NT2/D1 (cell line): Measurements from ENCODE around the gene CSNK2A1.

Experiments
- DNase-seq: peaks from one replicate; pipeline ENCODE4 v3.0.0-alpha.2; 2011; ENCODE audit warnings: low read depth, low spot score
- H3K27me3 ChIP-seq: 2 replicates; pipeline ENCODE4 v1.6.0; 2011; ENCODE audit warnings: mild to moderate bottlenecking; ENCODE audit not compliant: insufficient read length, insufficient read depth
- H3K36me3 ChIP-seq: 2 replicates; pipeline ENCODE4 v1.6.1; 2011; ENCODE audit warnings: mild to moderate bottlenecking, low read length, mixed read lengths; ENCODE audit not compliant: insufficient read depth, insufficient read length
- H3K4me1 ChIP-seq: 2 replicates; pipeline ENCODE4 v1.5.1; 2011; ENCODE audit not compliant: insufficient read depth, insufficient read length
- H3K4me3 ChIP-seq: 2 replicates; pipeline ENCODE4 v1.5.1; 2011; ENCODE audit warnings: low read depth; ENCODE audit not compliant: insufficient read length
- H3K9ac ChIP-seq: 2 replicates; pipeline ENCODE4 v1.6.0; 2011; ENCODE audit warnings: low read depth; ENCODE audit not compliant: insufficient read length
- H3K9me3 ChIP-seq: 2 replicates; pipeline ENCODE4 v1.5.1; 2011; ENCODE audit warnings: mild to moderate bottlenecking, low read length; ENCODE audit not compliant: insufficient read depth
- SUZ12 ChIP-seq: IDR thresholded peaks from 2 replicates; pipeline ENCODE4 v1.6.1; 2011; ENCODE audit not compliant: insufficient read length, insufficient read depth; ENCODE audit errors: extremely low read depth
- YY1 ChIP-seq: IDR thresholded peaks from 2 replicates; pipeline ENCODE4 v1.6.1; 2011; ENCODE audit not compliant: insufficient read length, insufficient read depth
- ZNF274 ChIP-seq: IDR thresholded peaks from 2 replicates; pipeline ENCODE4 v1.6.1; 2011; ENCODE audit warnings: mild to moderate bottlenecking, low read depth, low read length

Gene CSNK2A1

DNA sequence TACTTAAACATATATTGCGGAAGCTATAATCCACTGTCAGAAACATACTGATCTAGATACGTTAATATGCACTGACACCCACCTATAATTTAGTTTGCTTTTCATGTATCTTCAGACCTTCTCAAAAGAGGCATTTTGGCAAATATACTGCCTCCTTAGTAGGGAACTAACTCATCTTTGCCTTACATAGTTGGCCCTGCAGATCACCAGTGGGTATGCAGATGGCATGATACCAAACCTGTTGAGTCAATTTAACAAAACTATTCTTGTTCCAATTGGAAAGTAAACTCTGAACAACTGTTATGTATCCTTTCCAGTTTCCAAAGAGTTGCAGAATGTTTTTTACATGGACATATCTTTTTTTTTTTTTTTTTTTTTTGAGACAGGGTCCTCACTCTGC lies 45.6 kb downstream of the CSNK2A1 start:
- H3K36me3 ChIP-seq: peaks cover 78% of the 10 kb centered on the region
- no peak overlapping the region for H3K4me3 ChIP-seq
- H3K9me3 ChIP-seq: no peaks in the 10 kb centered on the region
- DNase-seq: no peak
- H3K9ac ChIP-seq: no peak overlapping the region
- no peaks in the 10 kb centered on the region for H3K4me1 ChIP-seq
- TF ChIP-seq ZNF274: no peak
- no peak for TF ChIP-seq YY1
- no peak for TF ChIP-seq SUZ12
- no peaks in the 10 kb centered on the region for H3K27me3 ChIP-seq

DNA sequence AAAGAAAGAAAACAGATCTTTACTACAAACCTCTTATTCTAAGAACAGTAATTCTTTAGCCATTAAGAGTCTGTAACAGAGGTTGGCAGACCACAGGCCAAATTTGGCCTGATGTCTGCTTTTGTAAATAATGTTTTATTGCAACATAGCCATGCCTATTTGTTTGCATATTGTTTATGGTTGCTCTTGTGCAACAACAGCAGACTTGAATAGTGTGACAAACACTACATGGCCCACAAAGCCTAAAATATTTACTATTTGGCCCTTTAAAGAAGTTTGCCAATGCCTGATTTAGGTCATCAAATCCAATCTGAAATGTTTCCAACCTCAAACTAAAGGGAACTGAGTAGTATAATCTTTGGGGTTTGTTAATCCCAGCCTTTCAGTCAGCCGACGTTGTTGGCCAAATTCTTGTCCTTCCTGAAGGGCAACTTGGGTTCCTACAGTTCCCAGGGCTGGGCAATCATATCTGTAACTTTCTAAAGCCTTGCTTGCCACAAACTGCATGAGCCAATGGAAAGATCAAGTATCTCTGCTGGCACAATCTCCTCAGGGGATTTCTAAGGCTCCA lies 47.4 kb downstream of the CSNK2A1 start:
- no peak overlapping the region for H3K4me3 ChIP-seq
- DNase-seq: no peak
- no peaks in the 10 kb centered on the region for H3K4me1 ChIP-seq
- no peaks in the 10 kb centered on the region for H3K27me3 ChIP-seq
- TF ChIP-seq ZNF274: no peak
- no peak for TF ChIP-seq YY1
- no peak for TF ChIP-seq SUZ12
- peaks cover 77% of the 10 kb centered on the region for H3K36me3 ChIP-seq
- no peaks in the 10 kb centered on the region for H3K9me3 ChIP-seq
- H3K9ac ChIP-seq: no peak overlapping the region

DNA sequence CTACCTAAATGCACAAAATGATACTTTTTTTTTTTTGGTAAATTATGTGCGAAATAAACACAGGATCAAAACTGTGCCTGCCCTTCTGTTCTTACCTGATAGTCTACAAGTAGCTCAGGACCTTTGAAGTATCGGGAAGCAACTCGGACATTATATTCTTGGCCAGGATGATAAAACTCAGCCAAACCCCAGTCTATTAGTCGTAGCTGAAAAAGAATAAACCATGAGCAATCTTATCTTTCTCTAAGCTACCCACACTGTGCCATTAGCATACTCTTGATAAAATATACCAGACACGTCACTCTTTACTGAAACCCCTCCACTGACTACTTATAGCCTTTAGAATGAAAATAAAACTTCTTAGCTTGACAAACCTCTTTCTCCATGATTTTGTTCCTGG lies 51.4 kb downstream of the CSNK2A1 start:
- peaks cover 78% of the 10 kb centered on the region for H3K36me3 ChIP-seq
- H3K27me3 ChIP-seq: no peaks in the 10 kb centered on the region
- no peak for TF ChIP-seq YY1
- no peak for TF ChIP-seq ZNF274
- no peak for TF ChIP-seq SUZ12
- no peak overlapping the region for H3K4me3 ChIP-seq
- no peaks in the 10 kb centered on the region for H3K9me3 ChIP-seq
- no peak for DNase-seq
- no peak overlapping the region for H3K9ac ChIP-seq
- no peaks in the 10 kb centered on the region for H3K4me1 ChIP-seq

DNA sequence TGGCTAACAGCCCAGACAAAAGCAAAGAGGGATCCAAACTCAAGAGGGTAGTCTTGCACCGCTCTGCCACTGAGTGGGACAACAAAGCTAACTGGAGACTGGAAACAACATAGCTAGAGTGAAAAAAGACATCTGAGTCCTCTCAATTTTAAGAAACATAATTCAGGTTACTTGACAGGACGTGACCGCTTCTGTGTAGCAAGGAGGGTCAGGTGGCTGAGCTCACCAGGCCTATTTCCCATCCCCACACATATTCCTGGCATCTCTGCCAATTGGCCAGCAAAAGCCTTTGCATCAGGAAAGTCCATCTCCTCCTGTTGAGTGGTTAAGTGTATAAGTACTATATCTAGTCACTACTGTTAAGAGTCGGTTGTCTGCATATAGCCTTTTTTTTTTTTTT lies 55.9 kb downstream of the CSNK2A1 start:
- Histone ChIP-seq H3K9ac (no peak overlapping the region), H3K4me1 (no peaks in the 10 kb centered on the region), H3K9me3 (no peaks in the 10 kb centered on the region), H3K4me3 (no peak overlapping the region), H3K27me3 (no peaks in the 10 kb centered on the region), H3K36me3 (peaks cover 89% of the 10 kb centered on the region)
- DNase-seq: no peak
- no peak for TF ChIP-seq YY1
- no peak for TF ChIP-seq ZNF274
- no peak for TF ChIP-seq SUZ12

DNA sequence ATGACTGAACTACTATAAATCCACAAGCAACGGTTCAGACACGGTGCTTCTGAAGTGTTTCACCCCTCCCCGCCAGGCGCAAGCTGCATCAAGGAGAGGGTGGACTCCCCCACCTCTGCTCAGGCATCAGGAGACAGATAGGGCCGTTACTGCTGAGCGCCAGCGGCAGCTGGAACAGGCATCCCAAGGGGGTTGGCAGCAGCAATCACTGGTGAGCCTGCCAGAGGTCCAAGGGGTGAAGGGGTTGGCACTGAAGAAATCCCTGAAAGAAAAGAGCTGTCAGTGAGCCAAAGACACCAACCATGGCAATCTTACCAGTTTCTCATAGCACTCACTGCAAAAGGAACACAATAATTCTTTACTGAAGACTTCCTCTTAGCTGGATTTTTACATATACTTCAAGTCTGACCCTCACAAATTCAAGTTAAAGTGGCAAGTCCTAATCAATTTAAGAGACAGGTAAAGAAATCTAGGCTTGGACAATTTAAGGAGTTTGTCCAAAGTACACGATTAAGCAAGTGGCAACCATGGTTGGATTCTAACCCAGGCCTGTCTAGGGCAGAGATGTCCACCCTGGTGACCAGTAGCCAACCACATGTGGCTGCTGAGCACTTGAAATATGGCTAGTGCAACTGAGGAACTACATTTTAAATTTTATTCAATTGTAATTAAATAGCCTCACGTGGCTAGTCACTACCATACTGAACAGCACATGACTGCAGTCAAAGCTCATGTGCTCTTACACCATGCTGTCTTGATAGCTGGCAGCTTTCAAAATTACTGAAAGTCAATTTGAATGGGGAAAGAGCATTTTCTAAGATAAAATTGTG lies 59.6 kb downstream of the CSNK2A1 start:
- DNase-seq: no peak
- TF ChIP-seq SUZ12 (no peak), ZNF274 (no peak), YY1 (no peak)
- Histone ChIP-seq H3K36me3 (peaks cover 78% of the 10 kb centered on the region), H3K9ac (no peak overlapping the region), H3K4me3 (no peak overlapping the region), H3K4me1 (no peaks in the 10 kb centered on the region), H3K27me3 (no peaks in the 10 kb centered on the region), H3K9me3 (no peaks in the 10 kb centered on the region)

DNA sequence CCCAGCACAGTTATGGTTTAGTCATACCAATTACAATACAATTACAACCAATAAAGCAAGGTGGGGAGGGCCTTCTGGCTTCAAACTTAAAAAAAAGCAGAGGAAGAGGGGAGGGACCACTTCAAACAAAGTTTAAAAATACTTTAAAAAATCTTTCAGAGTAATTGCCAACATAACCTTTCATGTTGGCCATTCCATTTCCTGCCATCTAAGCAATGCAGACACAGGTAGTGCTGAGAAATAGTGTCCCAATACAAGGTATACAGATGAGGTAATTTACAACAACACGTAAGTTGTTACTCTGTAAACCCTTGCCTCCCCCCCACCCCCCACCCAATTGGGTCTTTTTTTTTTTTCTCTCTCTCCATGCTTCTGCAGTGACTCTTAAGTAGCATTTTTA lies 62.4 kb downstream of the CSNK2A1 start:
- H3K27me3 ChIP-seq: no peaks in the 10 kb centered on the region
- peaks cover 64% of the 10 kb centered on the region for H3K36me3 ChIP-seq
- H3K9ac ChIP-seq: no peak overlapping the region
- no peaks in the 10 kb centered on the region for H3K9me3 ChIP-seq
- no peak overlapping the region for H3K4me3 ChIP-seq
- TF ChIP-seq SUZ12: no peak
- TF ChIP-seq YY1: no peak
- no peak for TF ChIP-seq ZNF274
- H3K4me1 ChIP-seq: no peaks in the 10 kb centered on the region
- DNase-seq: no peak

DNA sequence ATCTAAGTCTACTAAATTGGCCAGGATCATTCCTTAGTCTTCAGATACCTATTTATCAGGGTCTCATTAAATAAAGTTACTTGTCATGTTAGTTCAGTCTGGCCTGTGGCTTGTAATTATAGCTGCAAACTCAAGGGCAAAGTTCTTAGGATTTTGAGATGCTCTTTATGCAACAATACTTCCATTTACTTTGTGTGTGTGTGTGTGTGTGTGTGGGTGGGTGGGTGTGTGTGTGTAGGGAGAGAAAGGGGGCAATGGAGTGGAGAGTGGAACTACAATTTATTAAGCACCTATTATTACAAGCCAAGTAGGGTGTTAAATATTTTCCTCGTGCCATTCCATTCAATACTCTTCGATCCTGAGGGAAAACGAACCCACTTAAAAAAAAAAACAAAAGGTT lies 63.5 kb downstream of the CSNK2A1 start:
- TF ChIP-seq SUZ12 (no peak), YY1 (no peak), ZNF274 (no peak)
- peaks cover 53% of the 10 kb centered on the region for H3K36me3 ChIP-seq
- no peak overlapping the region for H3K9ac ChIP-seq
- H3K27me3 ChIP-seq: no peaks in the 10 kb centered on the region
- no peak for DNase-seq
- no peaks in the 10 kb centered on the region for H3K9me3 ChIP-seq
- no peaks in the 10 kb centered on the region for H3K4me1 ChIP-seq
- H3K4me3 ChIP-seq: no peak overlapping the region
